Airway epithelial cell (primary cell): Measurements from ENCODE around the gene ZNF732. TPM values are rescaled to one million over a fixed set of nuclear protein-coding genes. Genes with fewer than 3 reads are reported as not detected.

ENCODE experiments used
- total RNA-seq: library from RNA; depleted of rRNA; stranded (reverse); fragments of >200 nt; gene quantifications from 2 replicates; pipeline ENCODE4 v1.2.3, GENCODE V29; 2015

ZNF732 gene
- total RNA-seq: 0.93 and 1.8 TPM in 2 replicates

DNA sequence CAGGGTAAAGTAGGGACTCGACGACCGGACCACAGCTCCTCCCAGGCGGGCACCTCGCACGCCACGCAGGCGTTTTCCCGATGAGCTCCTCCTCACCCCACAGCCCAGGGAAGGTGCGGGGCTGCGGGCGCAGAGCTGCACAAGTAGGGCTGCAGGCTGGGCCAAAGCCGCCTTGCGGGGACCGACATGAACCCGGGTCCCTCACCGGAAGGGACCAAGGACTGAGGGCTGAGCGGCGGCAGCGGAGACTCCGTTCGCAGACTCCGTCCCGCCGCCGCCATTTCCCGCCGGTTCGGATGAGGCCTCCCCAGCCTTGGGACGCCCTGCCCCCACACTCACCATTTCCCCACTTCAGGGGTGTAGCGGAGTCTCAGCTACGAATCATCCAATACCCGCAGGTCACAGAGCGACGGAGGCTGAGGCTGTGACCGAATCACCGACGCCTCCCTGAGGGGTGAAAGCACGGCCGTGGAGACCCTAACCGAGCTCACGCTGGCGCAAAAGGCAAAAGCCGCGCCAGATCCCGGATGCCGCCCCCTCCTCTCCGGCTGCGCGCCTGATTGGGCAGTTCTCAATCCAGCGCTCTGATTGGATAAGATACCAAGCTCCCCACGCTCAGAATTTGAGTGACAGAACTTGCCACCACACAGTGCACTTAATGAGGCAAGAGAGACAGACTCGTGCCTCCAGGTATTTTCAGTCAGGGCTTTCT, at the start of gene ZNF732:
Gene ZNF732 (minus strand): TSS at position 506 of the 712 bp plus-strand sequence. CDS start 164 bp downstream, at position 342.

DNA sequence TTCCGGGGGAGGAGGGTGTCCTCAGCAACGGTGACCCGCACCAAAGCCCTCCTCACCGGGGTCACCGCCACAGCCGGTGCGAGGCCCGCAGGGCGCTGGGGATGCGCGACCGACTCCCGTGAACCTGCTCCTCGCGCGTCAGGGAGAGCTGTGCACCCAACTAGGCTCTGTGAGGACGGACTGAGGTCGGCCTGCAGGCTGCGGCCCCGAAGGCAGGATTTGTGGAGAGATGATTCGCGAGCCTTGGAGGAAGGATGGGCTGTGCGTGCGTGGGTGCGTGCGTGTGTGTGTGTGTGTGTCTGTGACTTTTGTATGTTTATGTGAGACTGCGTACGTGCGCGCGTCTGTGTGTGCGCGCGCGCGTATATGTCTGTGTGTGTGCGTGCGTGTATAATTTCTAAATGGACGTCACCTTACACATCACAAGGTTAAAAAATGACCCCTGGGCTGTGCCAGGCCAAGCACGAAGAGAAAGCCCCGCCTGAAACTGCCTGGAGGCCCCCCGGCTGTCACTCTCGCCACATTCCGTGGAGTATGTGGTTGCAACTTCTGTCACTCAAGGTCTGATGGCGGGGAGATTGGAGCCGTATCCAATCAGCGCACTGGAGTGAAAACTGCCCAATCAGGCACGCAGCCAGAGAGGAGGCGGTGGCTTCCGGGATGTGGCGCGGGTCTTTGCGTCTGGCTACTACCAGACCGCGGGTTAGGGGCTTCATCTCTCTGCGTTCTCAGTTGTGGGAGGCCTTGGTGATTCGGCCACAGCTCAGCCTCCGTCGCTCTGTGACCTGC, 32.1 kb upstream of the ZNF732 start, which contains the start of gene ZNF141:
Gene ZNF141 (plus strand): TSS at position 672 of the 789 bp plus-strand sequence. CDS start 170 bp downstream, outside the sequence.

Other genes starting within 250 kb of the ZNF732 start
- gene ZNF718, start 181.0 kb downstream of the ZNF732 start, total RNA-seq: 3.5 and 4.8 TPM in 2 replicates
- 3.9 and 4.5 TPM in 2 replicates for gene ZNF141, start 32.3 kb upstream of the ZNF732 start, total RNA-seq
- gene ZNF721, start 193.7 kb upstream of the ZNF732 start, total RNA-seq: 12.2 and 16.9 TPM in 2 replicates
- gene PIGG, start 193.7 kb upstream of the ZNF732 start, total RNA-seq: 27.6 and 28.8 TPM in 2 replicates